Measurements from ENCODE around the gene TEX36.
A peak's percentile ranks its signal among the peaks of the same experiment; 100 is the strongest.
"Not testable (repeated sequence)": the region's sequence is repeated elsewhere in the genome, so short reads cannot be mapped to it uniquely, and the experiment has no call there.

TEX36 gene

DNA sequence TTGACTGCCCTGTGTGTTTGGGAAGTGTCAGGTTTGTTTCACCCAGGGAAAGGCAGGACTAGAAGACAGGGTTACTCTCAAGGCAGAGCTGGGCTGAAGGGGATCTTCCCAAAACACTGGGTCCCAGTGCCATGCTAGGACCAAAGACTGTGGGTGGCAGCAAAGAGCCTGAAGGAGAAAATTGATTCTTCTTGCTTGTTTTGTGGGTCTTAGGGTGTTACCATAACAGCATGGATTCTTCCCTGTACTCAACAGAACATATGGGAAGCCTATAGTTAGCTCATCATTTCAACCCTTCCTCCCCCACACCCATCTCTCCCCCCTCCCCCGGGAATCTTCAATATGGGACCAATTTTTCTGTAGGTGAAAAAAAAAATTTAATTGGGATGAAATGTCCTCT is 42.3 kb downstream of the TEX36 start:
- in situ Hi-C loops (cut with HindIII; ENCODE audit: low pct_ligation_motif_present, low pct_unique_long_range_greater_than_20kb, low sequenced_read_pairs): no loop called here

DNA sequence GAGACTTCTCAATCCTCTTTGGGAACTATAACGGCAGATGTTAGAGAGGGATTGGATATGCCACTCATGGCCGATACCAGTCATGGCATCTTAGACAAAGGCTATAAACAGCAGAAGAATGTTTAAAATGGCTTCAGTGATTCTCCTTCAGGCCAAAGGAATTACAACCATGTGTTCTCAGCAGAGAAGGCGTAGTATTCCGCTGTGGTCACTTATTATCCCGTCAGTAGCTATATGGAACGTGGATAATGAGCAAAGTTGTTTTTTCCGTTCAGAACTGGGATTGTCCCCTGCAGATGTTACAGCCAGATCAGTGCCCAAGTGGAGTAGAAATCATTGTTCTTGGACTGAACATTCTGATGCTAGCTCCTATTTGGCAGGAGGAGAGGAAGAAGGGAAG is 43.1 kb downstream of the TEX36 start:
- no peak for DNase-seq
- in situ Hi-C loops (cut with HindIII; ENCODE audit: low pct_ligation_motif_present, low pct_unique_long_range_greater_than_20kb, low sequenced_read_pairs): no loop called here

More for the DNA sequence above, 42.3 kb downstream of the TEX36 start:
- no peak for DNase-seq

DNA sequence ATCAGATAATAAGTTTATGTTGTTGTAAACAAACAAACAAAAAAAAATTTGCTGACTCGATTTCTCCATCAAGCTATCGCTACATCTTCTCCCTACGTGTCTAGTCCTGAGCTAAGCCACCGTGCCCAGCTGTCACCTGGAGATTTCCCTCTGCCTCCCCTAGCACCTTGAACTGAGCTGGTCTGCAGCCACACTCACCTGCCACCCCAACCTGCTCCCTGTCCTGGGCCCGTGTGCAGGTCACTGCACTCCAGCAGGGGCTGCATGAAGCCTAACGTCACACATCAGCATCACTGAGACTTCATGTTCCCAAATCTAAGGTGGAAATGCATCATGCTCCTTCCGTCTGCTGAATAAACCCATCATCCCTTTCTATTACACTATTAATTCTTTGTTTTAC is 44.4 kb downstream of the TEX36 start:
- in situ Hi-C loops (cut with HindIII; ENCODE audit: low pct_ligation_motif_present, low pct_unique_long_range_greater_than_20kb, low sequenced_read_pairs): no loop called here
- DNase-seq: no peak

DNA sequence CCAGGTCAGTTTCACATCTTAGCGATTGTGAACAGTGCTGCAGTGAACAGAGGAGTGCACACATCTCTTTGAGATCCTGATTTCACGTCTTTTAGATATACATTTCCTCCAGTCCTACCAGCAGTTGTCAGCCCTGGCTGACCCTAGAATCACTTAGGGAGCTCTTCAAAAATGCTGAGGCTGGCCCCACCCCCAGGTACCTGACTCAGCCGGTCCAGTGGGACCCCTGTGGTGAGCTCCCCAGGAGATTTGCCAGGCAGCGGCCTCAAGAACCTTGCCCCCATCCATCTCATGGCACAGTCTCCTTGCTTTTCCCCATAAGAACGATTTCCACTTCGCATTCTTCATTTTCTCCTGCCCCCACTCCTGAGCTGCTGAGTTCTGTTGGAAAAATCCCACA is 45.5 kb downstream of the TEX36 start:
- DNase-seq: no peak
- in situ Hi-C loops (cut with HindIII; ENCODE audit: low pct_ligation_motif_present, low pct_unique_long_range_greater_than_20kb, low sequenced_read_pairs): no loop called here

DNA sequence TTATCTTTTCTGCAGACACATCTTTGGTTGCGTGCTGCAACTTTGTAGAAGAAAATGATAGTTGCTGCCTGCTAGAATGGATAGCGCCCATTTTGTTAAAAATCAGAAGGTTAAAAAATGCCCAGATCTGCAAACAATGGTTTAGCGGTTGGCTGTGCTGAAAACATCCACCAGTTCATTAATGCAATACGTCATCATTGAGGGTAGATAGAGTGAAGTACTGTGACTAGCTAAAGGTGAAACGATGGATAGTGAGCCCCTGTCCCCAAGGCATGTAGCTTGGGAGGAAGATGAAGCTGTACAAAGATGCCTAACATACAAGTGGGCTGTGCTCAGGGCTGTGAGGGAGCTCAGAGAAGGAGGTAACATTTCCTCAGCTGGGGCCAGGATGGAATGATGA is 48.4 kb downstream of the TEX36 start:
- no peak for DNase-seq
- in situ Hi-C loops (cut with HindIII; ENCODE audit: low pct_ligation_motif_present, low pct_unique_long_range_greater_than_20kb, low sequenced_read_pairs): no loop called here

DNA sequence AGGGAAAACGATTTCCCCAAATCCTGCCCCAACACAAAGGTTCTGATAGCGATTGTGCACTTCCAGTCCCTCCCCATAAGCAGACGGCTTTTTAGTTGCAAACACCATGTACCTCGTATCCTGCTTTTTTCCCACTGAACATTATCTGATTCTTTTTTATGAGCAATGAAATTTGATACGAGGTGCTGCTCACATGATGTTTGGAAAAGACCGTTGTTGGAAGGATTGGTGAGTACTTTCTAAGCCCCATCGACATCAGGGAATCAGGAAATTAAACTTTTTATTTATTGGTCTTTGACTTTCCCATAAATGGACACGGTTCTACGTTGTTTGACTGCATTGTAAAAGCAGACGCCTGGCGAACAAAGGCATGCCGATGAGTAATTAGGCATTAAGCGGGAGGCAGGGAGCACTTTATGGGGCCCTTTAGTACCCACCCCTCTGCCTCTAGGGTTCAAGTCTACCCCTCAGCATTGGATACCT is 49.4 kb downstream of the TEX36 start:
- in situ Hi-C loops (cut with HindIII; ENCODE audit: low pct_ligation_motif_present, low pct_unique_long_range_greater_than_20kb, low sequenced_read_pairs): no loop called here
- no peak for DNase-seq

DNA sequence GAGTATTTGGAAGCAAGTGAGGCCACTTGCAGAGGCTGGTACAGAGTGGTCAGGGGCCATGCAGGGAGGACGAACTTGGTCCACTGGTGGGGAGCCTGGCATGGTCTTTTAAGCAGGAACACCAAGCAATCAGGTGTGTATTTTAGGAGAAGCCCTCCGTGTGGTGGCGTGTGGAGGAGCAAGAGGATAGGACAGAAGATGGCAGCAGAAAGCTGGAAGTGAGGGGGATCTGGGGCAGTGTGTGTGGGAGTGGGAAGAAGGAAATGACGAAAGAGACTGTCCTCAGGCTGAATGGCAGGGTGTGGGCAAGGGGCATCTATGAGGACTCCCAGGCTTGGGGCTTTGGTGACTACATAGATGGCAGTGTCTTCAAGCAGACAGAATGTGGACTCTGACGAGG is 51.2 kb downstream of the TEX36 start:
- no peak for DNase-seq
- in situ Hi-C loops (cut with HindIII; ENCODE audit: low pct_ligation_motif_present, low pct_unique_long_range_greater_than_20kb, low sequenced_read_pairs): no loop called here

DNA sequence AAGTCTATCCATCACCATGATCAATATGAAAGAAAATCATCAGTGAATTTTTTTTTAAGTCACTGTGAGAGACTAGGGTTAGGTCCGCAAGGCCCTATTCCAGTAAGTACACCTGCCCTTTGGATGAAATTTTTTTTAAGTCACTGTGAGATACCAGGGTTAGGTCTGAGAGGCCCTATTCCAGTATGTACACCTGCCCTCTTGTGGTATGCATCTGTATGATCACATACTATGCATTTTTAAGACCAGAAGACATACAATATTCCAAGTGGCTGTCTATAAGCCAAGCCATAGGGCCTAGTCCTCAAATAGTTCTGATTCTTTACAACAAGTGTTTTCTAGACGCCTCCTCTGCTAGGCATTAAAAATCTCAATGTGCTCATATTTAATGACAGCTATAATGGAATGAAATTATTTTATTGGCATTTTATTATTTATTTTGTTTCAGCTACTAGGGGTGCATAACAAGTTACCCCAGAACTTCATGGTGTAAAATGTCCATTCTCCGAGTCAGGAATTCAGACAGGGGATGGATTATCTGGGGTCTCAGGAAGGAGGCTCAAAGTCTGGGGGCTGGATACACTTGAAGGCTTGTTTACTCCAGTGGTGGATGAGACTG is 53.1 kb downstream of the TEX36 start:
- DNase-seq: peak; percentile 47

DNA sequence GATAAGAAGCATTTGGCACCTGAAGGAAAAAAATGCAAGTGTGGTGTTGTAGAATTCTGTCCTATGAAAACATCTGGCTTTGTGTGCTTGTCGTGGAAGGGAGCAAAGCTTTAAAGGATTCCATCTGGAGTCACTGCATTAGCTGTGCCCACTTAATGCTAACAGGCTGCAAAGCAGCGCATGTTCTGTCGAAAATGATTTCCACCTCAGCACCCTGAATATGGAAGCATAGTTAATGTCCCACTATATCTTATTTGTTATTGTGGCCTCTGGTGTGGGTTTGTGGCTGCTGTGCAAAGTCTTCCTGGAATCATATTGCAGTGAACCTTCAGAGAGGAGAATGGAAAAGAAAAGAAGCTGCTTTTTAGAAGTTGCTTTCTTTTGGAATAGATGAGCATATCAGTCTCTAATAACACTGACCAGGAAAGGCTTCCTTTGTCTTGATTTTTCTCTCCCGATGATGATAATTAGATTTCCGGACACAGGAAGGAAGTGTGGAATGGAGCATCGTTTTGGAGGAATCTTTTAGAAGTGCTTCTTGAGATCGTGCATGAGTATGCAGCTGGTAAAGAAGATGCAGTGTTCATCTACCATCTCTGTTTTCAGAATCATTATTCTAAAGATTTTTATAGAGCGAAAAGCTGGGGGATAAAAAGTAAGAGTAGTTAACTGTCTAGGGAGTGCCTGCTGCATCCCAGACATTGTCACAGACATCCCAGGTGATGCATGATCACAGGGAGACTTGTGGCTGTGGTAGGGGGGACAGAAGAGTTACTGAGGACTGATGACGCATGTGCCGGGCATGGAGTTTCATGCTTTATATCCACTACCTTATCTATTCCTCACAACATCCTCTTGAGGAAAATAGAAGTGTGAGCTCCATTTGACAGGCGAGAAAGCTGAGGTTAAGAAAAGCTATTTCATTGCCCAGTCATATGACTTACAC is 54.6 kb downstream of the TEX36 start:
- in situ Hi-C loops (cut with HindIII; ENCODE audit: low pct_ligation_motif_present, low pct_unique_long_range_greater_than_20kb, low sequenced_read_pairs): no loop called here
- DNase-seq: no peak

More for the DNA sequence above, 53.1 kb downstream of the TEX36 start:
- in situ Hi-C loops (cut with HindIII; ENCODE audit: low pct_ligation_motif_present, low pct_unique_long_range_greater_than_20kb, low sequenced_read_pairs): no loop called here

DNA sequence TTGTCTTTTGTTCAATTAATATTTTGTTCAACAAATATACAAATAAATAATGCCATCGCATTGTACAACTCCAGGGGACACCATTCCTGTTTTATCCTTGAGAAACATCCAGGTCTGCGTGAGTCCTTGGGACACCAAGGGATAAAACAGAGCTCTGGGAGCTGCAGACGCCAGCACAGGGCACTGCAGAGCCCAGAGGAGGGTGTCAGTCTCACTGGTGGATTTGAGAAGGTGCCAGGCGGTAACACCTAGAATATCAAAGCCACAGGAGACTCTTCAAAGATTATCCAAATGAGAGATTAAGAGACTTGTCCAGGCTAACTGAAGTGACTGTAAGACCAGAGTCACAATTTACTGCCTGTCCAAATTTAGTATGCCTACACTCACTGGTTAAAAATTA is 55.3 kb downstream of the TEX36 start:
- DNase-seq: no peak
- in situ Hi-C loops (cut with HindIII; ENCODE audit: low pct_ligation_motif_present, low pct_unique_long_range_greater_than_20kb, low sequenced_read_pairs): no loop called here

DNA sequence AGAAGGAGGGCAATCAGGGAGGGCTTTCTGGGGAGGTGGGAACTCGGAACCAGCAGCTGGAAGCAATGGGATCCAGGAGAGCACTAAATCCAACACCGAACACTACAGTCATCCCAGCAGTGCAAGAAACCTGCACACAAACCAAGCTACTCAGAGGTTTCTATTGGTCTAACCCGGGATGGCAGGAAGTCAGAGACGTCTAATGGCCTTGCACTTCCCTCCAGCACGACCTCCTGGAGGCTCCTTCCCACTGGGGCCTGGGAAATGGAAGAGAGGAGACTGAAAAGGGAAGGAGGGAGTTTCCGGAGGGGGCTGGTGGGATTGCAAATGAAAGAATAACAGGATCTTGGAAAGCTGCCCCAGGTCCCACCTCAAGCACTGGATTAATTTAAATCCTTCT is 56.3 kb downstream of the TEX36 start:
- no peak for DNase-seq
- in situ Hi-C loops (cut with HindIII; ENCODE audit: low pct_ligation_motif_present, low pct_unique_long_range_greater_than_20kb, low sequenced_read_pairs): no loop called here

DNA sequence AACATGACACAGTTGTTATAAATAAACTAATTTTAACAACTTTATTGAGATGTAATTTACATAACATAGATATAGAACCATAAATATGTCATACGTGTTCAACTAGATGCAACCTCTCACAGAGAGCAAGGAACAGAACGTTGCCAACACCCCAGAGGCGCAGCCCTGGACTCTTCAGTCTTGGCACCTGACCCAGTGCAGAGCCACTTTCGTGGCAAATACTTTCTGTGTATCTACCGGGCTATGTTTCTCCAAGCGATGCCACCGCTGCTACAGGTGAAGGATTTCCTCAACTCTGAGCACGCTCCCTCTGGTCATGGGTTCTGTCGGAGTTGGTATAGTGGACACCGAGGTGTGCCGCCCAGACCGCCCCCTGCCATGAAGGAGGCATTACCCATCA is 57.4 kb downstream of the TEX36 start:
- in situ Hi-C loops (cut with HindIII; ENCODE audit: low pct_ligation_motif_present, low pct_unique_long_range_greater_than_20kb, low sequenced_read_pairs): no loop called here
- no peak for DNase-seq

DNA sequence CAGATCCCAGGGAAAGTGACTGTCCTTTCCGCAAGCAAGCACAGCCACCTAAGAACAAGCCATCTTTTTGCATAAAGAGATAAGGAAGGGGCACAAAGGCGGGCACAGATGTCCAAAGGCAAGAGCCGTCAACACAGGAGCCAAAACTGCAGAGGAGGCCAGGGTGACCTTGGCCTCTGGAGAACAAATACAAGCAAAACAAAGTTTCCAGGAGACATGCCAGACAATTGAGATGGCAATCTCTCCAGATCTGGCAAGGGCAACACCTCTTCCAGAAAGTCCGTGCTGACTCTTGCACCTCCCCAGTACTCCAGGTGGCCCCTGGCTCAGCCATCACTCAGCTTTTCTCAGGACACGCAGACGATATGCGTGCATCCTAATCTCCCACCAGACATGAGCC is 58.2 kb downstream of the TEX36 start:
- in situ Hi-C loops (cut with HindIII; ENCODE audit: low pct_ligation_motif_present, low pct_unique_long_range_greater_than_20kb, low sequenced_read_pairs): no loop called here
- no peak for DNase-seq

DNA sequence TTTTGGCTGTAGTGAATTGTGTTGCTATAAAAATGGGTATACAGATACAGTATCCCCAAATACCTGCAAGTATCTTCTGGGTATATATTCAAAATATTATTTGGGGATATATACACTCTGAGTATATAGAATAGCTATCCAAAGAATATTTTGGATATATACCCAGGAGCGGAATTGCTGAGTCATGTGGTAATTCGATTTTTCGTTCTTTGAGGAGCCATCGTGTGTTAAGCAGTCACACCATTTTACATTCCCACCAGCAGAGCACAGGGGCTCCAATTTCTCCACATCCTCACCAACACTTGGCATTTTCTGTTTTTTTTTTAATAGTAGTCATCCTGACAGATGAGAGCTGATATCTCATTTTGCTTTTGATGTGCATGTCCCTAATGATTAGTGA is 61.9 kb downstream of the TEX36 start:
- DNase-seq: no peak
- in situ Hi-C loops (cut with HindIII; ENCODE audit: low pct_ligation_motif_present, low pct_unique_long_range_greater_than_20kb, low sequenced_read_pairs): no loop called here

DNA sequence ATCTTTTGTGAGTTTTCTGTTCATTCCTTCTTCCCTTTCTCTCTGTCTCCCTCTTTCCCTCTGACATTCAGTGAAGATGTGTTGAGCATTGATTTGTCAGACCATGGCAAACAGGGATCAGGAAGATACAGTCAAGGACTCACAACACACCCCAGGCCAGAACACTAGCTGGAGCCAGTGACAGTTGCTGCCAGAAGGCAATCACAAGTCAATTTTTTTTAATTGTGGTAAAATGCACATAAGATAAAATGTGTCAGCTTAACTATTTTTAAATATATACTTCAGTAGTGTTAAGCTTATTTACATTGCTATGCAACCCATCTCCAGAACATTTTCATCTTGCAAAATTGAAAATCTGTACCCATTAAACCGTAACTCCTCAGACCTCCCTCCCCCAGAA is 62.6 kb downstream of the TEX36 start:
- DNase-seq: no peak
- in situ Hi-C loops (cut with HindIII; ENCODE audit: low pct_ligation_motif_present, low pct_unique_long_range_greater_than_20kb, low sequenced_read_pairs): no loop called here

DNA sequence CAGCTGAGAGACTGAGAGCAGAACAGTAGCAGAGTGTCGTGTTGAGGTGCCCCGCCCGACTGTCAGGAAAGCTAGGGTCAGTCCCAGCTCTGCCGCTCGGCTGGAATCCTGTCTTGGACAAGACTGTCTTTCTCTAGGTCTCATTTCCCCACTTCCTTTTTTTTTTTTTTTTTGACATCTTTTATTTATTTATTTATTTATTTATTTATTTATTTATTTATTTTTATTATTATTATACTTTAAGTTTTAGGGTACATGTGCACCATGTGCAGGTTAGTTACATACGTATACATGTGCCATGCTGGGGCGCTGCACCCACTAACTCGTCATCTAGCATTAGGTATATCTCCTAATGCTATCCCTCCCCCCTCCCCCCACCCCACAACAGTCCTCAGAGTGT is 69.9 kb downstream of the TEX36 start:
- in situ Hi-C loops (cut with HindIII; ENCODE audit: low pct_ligation_motif_present, low pct_unique_long_range_greater_than_20kb, low sequenced_read_pairs); DNase-seq: not testable (repeated sequence)

DNA sequence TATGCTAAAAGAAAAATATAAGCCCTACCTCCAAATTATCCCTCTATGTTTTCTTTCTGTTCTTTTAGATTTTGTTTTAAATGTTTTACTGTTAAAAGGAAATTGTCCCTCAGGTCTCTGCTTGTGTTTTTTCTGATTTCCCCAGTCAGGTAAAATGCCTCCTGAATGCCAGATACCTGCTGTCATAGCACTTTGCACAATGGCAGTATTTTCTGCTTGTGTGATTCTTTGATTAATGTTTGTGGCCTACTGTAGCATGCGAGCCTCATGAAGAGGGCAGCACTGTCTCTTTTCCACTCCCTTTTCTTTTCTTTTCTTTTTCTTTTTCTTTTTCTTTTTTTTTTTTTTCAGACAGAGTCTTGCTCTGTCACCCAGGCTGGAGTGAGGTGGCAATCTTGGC is 71.2 kb downstream of the TEX36 start:
- in situ Hi-C loops (cut with HindIII; ENCODE audit: low pct_ligation_motif_present, low pct_unique_long_range_greater_than_20kb, low sequenced_read_pairs): no loop called here
- no peak for DNase-seq

DNA sequence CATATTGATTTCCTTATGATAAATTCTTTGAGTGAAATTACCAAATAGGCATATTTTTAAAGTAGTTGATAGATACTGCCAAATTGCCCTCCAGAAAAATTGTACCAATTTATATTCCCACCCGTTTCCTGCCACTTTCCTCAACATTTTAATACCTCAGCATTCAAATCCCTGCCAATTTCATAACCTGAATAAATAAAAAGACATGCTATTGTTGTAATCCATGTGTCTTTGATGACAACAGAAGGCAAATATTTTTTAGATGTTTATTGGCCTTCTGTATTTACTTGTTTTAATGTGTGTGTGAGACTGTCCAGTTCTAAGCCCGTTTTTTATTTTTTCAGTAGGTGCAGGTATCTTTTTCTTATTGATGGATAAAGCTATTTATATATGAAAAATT is 71.7 kb downstream of the TEX36 start:
- DNase-seq: no peak
- in situ Hi-C loops (cut with HindIII; ENCODE audit: low pct_ligation_motif_present, low pct_unique_long_range_greater_than_20kb, low sequenced_read_pairs): no loop called here

DNA sequence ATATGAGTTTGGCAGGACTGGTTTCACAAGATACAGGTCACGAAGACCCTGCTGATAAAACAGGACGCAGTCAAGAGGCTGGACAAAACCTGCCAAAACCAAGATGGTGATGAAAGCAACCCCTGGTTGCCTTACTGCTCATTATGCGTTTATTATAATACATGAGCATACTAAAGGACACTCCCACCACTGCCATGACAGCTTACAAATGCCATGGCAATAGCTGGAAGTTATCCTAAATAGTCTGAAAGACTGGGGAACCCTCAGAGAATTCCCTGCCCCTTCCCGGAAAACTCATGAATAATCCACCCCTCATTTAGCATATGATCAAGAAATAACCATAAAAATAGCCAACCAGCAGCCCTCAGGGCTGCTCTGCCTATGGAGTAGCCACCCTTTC is 73.1 kb downstream of the TEX36 start:
- in situ Hi-C loops (cut with HindIII; ENCODE audit: low pct_ligation_motif_present, low pct_unique_long_range_greater_than_20kb, low sequenced_read_pairs): no loop called here
- no peak for DNase-seq

DNA sequence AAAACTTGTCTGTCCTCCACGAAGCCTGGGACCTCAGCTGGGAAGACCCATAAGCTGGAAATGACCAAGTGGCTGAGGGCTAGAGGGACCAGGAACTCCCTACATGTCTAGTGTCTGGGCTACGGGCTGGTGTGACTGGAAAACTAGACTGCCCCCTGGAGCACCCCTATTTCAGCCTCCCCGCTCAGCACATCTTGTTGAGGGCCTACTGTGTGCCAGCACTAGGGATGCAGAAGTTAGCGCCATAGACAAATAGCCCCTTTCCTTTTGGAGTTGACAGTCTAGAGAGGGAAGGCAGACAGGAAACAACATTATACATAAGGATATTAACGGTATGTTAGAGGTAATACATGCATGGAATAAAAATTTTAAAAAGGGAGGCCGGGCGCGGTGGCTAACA is 74.5 kb downstream of the TEX36 start:
- DNase-seq: no peak
- in situ Hi-C loops (cut with HindIII; ENCODE audit: low pct_ligation_motif_present, low pct_unique_long_range_greater_than_20kb, low sequenced_read_pairs): no loop called here

Data from ACHN (cell line).